HPDE6-E6E7 (cell line): ENCODE results near the gene SNRNP200.
"Not testable (repeated sequence)": the region's sequence is repeated elsewhere in the genome, so short reads cannot be mapped to it uniquely, and the experiment has no call there.

Experiments used
- DNase-seq: peaks from one replicate; pipeline ENCODE4 v3.0.0; 2011; ENCODE audit warnings: missing footprints; ENCODE audit errors: extremely low spot score

SNRNP200 gene

DNA sequence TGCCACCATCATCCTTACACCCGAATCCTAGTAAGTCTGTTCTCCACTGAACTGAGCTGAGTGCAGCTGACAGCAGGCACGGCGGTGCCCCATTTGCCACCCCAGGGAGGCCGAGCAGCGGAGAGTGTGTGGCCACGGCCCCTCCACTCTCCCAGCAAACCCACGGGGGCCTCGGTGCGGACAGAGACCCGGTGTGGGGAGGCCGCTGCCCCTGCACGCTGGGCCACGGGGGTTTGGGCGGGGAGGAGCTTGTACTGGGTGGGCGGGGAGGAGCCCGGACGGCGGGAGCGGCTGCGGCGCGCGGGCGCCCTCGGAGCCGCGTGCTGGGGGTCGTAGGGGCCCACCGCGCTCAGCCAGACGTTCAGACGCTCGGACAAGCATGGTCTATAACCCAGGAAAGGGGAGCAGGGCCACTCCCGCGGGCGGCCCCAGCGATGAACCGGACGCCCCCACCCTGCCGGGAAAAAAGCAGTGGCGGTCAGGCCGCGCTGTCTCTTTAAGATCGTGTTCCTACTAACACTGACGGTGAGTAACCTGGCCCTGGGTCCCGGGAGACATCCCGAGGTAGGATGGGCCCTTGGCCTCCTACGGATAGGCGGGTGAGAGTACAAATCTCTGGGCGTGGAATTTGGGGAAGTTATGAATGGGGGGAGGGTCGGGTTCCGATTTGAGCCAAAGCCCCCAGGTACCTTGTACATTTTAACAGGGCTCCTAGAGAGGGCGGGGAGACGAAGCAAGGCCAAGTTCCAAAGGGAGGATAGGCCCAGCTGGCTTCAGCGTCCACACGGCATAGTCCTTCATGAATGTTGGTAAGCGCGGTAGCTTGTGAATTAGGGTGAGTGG lies 19.9 kb upstream of the SNRNP200 start, which contains the start of gene ITPRIPL1:
Gene ITPRIPL1 (plus strand): TSS at position 277 of the 843 bp plus-strand sequence. CDS start 523 bp downstream, at position 800.
- DNase-seq = no peak

GRCh38 chr2:96324721-96325040 lies 19.3 kb upstream of the SNRNP200 start:
- DNase-seq = no peak

- no peak for DNase-seq
Observed at GRCh38 chr2:96323849-96324248, 18.5 kb upstream of the SNRNP200 start.

- DNase-seq = no peak
Observed at GRCh38 chr2:96320728-96321622, 15.6 kb upstream of the SNRNP200 start.

DNA sequence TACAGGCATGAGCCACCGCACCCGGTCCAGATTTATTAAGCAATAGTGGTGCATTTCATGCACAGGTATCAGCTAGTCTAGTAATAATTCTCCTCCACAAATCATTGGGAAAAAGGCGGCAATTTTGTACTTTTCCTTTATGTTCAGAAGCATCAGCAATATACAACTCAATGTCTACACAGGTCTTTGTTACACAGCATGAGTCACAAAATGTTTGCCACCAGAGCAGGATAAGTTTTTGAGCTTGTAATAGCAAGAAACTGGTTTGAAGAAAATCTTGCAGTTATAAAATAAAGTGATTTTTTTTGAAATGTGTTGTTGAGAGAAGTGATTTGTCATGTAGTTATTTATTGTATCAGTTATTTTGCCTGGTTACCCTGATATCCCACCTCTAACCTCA lies 15.0 kb upstream of the SNRNP200 start:
- no peak for DNase-seq

GRCh38 chr2:96319396-96319795 lies 14.1 kb upstream of the SNRNP200 start:
- DNase-seq = no peak

DNA sequence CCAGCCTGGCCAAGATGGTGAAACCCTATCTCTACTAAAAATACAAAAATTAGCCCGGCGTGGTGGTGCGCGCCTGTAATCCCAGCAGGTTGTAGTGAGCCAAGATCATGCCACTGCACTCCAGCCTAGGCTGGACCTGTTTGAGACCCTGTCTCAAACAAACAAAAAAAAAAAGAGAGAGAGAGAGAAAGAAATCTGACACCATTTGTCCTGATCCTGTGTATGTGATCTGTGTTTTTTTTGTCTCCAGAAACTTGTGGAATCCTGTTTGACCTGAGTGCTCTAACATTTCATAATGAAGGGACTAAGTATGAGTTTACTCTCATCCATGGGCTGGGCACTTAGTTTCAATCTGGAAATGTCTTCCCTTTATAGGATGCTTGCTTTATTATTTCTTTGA lies 13.4 kb upstream of the SNRNP200 start:
- DNase-seq = no peak

DNA sequence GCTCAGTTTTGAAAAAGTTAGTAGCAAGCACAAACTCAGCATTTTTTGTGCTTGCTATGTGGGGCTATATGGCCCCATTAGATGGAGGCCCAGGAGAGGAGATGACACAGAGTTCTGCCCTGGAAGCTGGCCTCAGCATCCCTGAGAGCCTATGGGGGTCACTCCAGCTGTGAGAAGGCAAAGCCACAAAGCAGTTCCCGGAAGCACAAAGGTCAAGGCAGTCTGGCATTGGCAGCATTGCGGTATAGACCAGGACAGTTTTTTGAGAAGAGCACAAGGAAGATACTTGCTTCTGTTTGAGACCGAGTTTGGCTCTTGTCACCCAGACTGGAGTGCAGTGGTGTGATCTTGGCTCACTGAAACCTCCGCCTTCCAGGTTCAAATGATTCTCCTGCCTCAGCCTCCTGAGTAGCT lies 12.2 kb upstream of the SNRNP200 start:
- DNase-seq = no peak

DNA sequence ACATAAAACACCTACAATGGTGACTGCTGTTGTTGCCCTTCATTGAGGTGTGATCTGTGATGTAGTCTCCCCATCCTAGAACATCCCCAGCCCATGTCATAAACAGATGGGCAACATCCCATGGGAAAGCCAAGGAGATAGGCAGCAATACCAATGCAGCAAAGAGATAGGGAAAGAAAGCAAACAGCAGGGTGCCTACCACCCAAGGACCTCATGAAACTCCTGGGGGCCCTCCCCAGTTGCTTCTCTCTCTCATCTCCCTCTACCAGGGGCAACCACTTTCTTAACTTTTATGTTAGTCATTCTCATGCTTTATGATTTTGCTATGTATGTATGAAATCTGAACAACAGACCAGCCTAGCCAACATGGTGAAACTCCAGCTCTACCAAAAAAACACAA lies 11.7 kb upstream of the SNRNP200 start:
- no peak for DNase-seq

GRCh38 chr2:96315400-96316071 lies 10.2 kb upstream of the SNRNP200 start:
- DNase-seq = no peak

- no peak for DNase-seq
Observed at GRCh38 chr2:96315005-96315399, 9.7 kb upstream of the SNRNP200 start.

GRCh38 chr2:96308248-96308647 lies 2.9 kb upstream of the SNRNP200 start:
- no peak for DNase-seq

GRCh38 chr2:96306370-96306769 lies 1.0 kb upstream of the SNRNP200 start:
- no peak for DNase-seq

DNA sequence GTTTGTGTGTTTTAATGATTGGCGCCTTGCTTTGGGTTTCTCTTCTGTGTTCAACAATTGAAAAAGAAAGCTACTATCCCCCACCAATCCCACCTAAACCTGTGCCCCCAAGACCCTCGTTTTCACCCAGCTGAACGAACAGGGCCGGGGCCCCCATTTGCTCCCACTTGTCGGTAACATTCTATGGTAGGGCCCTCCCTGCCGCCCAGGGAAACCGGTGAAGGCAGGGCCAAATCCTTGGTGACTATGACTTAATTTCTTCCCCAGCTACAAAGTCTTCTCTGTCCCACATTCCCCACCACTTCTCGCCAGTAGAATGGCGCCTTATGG lies 598 bp upstream of the SNRNP200 start:
- DNase-seq = no peak

- no peak for DNase-seq
Observed at GRCh38 chr2:96304606-96305005, 740 bp downstream of the SNRNP200 start.

GRCh38 chr2:96301865-96302264 lies 3.5 kb downstream of the SNRNP200 start:
- DNase-seq = no peak

- DNase-seq = no peak
Observed at GRCh38 chr2:96296925-96297324, 8.4 kb downstream of the SNRNP200 start.

- not testable (repeated sequence) for DNase-seq
Observed at GRCh38 chr2:96294271-96294670, 11.1 kb downstream of the SNRNP200 start.

DNA sequence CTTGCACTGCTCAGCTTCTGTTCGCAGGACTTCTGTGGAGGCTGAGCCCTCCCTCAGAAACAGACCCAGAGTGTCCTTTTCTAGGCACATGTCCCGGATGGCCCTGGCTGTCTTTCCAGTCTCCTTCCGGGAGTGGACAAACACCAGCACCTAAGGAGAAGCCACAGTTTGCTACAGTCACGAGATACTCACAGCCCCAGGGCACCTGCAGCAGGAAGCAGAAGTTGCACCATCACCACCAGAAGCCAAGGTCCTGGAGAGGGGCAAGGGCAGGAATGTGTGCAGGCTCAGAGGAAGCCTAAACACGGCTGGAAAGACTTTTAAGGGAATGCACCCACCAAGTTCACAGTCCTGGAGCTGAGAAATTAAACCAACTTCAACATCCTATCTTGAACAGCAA lies 13.6 kb downstream of the SNRNP200 start:
- DNase-seq = no peak

GRCh38 chr2:96287273-96287856 lies 18.0 kb downstream of the SNRNP200 start:
- DNase-seq = no peak

DNA sequence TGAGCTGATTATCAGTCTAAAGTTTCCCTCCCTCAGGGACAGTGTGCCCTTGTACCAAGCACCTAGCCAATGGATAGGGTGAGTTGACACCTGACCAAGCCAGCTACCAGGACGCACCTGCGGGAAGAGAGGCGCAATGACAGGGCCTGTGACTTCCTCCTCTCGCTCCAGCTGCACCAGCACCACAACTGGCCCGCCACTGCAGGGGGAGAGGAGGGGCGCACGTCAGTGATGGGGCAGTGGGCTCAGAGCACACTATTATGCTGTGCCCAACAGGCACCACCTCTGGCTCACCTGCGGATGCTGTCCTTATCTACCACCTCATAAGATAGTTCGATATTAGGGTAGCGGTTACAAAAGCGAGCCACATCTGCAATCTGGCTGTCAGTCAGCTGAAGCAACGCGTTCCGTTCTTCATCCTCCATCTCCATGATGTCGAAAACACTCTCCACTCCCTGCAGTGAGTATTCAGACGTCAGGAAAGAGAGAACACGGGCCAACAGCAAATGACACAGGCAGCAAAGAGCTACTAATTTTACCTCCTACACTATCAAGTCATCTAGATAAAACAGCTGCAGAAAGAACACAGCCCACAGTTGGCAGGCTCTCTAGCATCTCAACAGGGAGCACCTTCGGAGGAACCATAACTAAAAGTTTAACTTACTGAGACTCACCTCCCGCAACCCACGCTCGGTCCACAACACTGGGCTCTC lies 28.4 kb downstream of the SNRNP200 start:
- no peak for DNase-seq
